GM12878 (cell line): ENCODE data around the gene DNMT1. TPM values are rescaled to one million over a fixed set of nuclear protein-coding genes. Genes with fewer than 3 reads are reported as not detected.

Experiments
- BHLHE40 ChIP-seq, 2 experiments: fragments of 450-650 bp in 1 of 2; IDR thresholded peaks; 2 replicates each; pipeline ENCODE4 v1.6.1; 2011 to 2017; ENCODE audit warnings: low read depth in 2 of 2, borderline replicate concordance in 1 of 2, improper control_type of control experiment in 1 of 2, low read length in 1 of 2, mild to moderate bottlenecking in 1 of 2
- CHD1 ChIP-seq: IDR thresholded peaks from 2 replicates; pipeline ENCODE4 v1.6.1; 2012; ENCODE audit warnings: low read depth, low read length, improper control_type of control experiment
- CHD2 ChIP-seq: IDR thresholded peaks from 2 replicates; pipeline ENCODE4 v1.6.1; 2011; ENCODE audit warnings: low read depth, low read length, improper control_type of control experiment, borderline replicate concordance
- EGR1 ChIP-seq, 2 experiments: IDR thresholded peaks; 1 replicate in 1 of 2; 2 replicates in 1 of 2; pipeline ENCODE4 v1.6.1; 2011 to 2012; ENCODE audit warnings: low read depth in 2 of 2, low read length in 2 of 2, borderline replicate concordance in 1 of 2, mild to moderate bottlenecking in 1 of 2, moderate library complexity in 1 of 2
- HDGF ChIP-seq: fragments of 450-650 bp; IDR thresholded peaks from 2 replicates; pipeline ENCODE4 v1.6.1; 2016; ENCODE audit warnings: antibody characterized with exemption
- IKZF1 ChIP-seq: fragments of 450-650 bp; conservative IDR thresholded peaks from 2 replicates; pipeline ENCODE4 v1.6.1; 2017; ENCODE audit warnings: antibody characterized with exemption, mild to moderate bottlenecking
- KDM1A ChIP-seq: fragments of 200-600 bp; sonication (generic); IDR thresholded peaks from 2 replicates; pipeline ENCODE4 v1.6.1; 2016; ENCODE audit warnings: borderline replicate concordance
- LARP7 ChIP-seq: fragments of 450-650 bp; IDR thresholded peaks from 2 replicates; pipeline ENCODE4 v1.6.1; 2017; ENCODE audit warnings: mild to moderate bottlenecking
- MEF2A ChIP-seq: IDR thresholded peaks from 2 replicates; pipeline ENCODE4 v1.6.1; 2011; ENCODE audit warnings: low read depth, mild to moderate bottlenecking, low read length, moderate library complexity; ENCODE audit not compliant: insufficient read depth
- PAX5 ChIP-seq: IDR thresholded peaks from 2 replicates; pipeline ENCODE4 v1.6.1; 2011; ENCODE audit warnings: low read depth, low read length, borderline replicate concordance
- RBBP5 ChIP-seq: fragments of 200-600 bp; sonication (generic); conservative IDR thresholded peaks from 2 replicates; pipeline ENCODE4 v1.6.1; 2016
- RCOR1 ChIP-seq: conservative IDR thresholded peaks from 2 replicates; pipeline ENCODE4 v1.6.1; 2012; ENCODE audit warnings: low read depth, low read length, improper control_type of control experiment
- SMC3 ChIP-seq: IDR thresholded peaks from 2 replicates; pipeline ENCODE4 v1.6.1; 2011; ENCODE audit warnings: low read length, improper control_type of control experiment, borderline replicate concordance
- TBL1XR1 ChIP-seq: IDR thresholded peaks from 2 replicates; pipeline ENCODE4 v1.6.1; 2012; ENCODE audit warnings: low read depth, low read length, improper control_type of control experiment
- ZNF24 ChIP-seq: fragments of 450-650 bp; IDR thresholded peaks from 2 replicates; pipeline ENCODE4 v1.6.1; 2017; ENCODE audit warnings: antibody characterized with exemption, mild to moderate bottlenecking
- polyA plus RNA-seq, 11 experiments: library from polyadenylated mRNA; depleted of rRNA in 4 of 11; unstranded in 6 of 11; stranded (reverse) in 5 of 11; fragments of >200 nt; fragmentation: Nextera tagmentation in 4 of 11; fragmentation: Illumina TruSeq in 1 of 11; extraction: Ambion mirVana in 4 of 11; extraction: Trizol in 1 of 11; gene quantifications; 1 replicate in 1 of 11; 2 replicates in 10 of 11; pipeline versions ENCODE4 v1.2.1 to v1.2.3, GENCODE V29; 2011 to 2016; ENCODE audit warnings: inconsistent platforms in 2 of 11, missing spikeins in 2 of 11, low read depth in 1 of 11
- total RNA-seq, 4 experiments: library from RNA; depleted of rRNA in 3 of 4; stranded (reverse); fragments of >200 nt in 3 of 4; fragmentation: Illumina TruSeq in 1 of 4; extraction: Trizol in 1 of 4; gene quantifications; 2 replicates each; pipeline versions ENCODE4 v1.2.1 to v1.2.3, GENCODE V29; 2013 to 2021
- TF ChIP-seq, protein P1 (sequence below): fragments of 450-650 bp; IDR thresholded peaks from 2 replicates; pipeline ENCODE4 v1.6.1; 2017; ENCODE audit warnings: low read depth, mild to moderate bottlenecking, moderate library complexity
- TF ChIP-seq, protein P2 (sequence below): IDR thresholded peaks from 2 replicates; pipeline ENCODE4 v1.6.1; 2012; ENCODE audit warnings: low read length, inconsistent platforms
- TF ChIP-seq, protein P3 (sequence below): fragments of 450-650 bp; IDR thresholded peaks from 2 replicates; pipeline ENCODE4 v1.6.1; 2017; ENCODE audit warnings: mild to moderate bottlenecking, moderate library complexity

Gene DNMT1
- total and polyA plus RNA-seq, 10 of the 15 experiments (the other 5 are each of a cell fraction or from before 2014, with no cell fraction given) = 70.0 to 290 (median 133) TPM

DNA sequence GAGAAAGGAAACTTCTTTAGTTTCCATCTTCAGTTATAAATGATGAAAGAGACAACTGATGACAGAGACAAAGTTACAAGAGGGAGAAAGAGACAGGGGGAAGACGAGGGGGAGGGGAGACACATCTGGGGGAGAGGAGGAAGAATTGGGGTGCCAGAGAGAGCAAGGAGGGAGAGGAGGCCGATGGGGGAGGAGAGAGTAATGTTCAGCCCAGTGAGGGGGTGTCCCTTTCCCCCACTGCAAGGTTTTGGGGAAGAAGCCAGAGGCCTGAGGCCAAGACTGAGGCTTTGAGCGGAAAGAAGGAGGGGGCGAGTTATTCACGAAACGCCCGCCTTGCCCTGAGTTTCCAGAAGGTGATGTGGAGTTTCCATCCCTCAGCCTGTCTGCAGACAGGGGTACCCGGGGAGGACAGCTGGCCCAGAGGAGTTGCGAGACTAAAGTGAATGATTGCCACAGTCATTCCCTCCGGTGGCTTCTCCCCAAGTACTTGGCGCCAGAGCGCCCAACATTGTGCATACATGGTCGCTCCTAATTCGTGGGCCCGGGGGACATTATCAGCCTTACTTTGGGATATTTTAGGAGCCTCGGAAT lies 89.1 kb downstream of the DNMT1 start (continued):
- TF ChIP-seq EGR1 (IDR thresholded peaks at IDR 0.05; ENCODE audit: borderline replicate concordance in 1 of 2, low read depth in 2 of 2, low read length in 2 of 2) (peak in 1 of 2 experiments; percentile 71; a peak in 2 of 3 replicates), IKZF1 (peak; percentile 95), MEF2A (peak; percentile 41; the same call in 1 of the 2 replicates), RCOR1 (peak; percentile 55; the same call in 1 of the 2 replicates), PAX5 (peak; percentile 67; the same call in 1 of the 2 replicates), KDM1A (no peak), TBL1XR1 (no peak), LARP7 (peak; percentile 61), BHLHE40 (IDR thresholded peaks at IDR 0.05; ENCODE audit: borderline replicate concordance in 1 of 2, low read depth in 2 of 2, low read length in 1 of 2) (peak in 1 of 2 experiments; percentile 9; a peak in 1 of 4 replicates), SMC3 (peak; percentile 14; the same call in 1 of the 2 replicates), CHD2 (peak; percentile 74; the same call in 1 of the 2 replicates), ZNF24 (peak; percentile 80), RBBP5 (no peak), CHD1 (peak; percentile 60; the same call in 1 of the 2 replicates), HDGF (0 out of 2 replicates have a peak, but pooled peaks have one; percentile 77)
- TF ChIP-seq, protein P1, sequence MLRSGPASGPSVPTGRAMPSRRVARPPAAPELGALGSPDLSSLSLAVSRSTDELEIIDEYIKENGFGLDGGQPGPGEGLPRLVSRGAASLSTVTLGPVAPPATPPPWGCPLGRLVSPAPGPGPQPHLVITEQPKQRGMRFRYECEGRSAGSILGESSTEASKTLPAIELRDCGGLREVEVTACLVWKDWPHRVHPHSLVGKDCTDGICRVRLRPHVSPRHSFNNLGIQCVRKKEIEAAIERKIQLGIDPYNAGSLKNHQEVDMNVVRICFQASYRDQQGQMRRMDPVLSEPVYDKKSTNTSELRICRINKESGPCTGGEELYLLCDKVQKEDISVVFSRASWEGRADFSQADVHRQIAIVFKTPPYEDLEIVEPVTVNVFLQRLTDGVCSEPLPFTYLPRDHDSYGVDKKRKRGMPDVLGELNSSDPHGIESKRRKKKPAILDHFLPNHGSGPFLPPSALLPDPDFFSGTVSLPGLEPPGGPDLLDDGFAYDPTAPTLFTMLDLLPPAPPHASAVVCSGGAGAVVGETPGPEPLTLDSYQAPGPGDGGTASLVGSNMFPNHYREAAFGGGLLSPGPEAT = peak; percentile 86
- TF ChIP-seq, protein P2, sequence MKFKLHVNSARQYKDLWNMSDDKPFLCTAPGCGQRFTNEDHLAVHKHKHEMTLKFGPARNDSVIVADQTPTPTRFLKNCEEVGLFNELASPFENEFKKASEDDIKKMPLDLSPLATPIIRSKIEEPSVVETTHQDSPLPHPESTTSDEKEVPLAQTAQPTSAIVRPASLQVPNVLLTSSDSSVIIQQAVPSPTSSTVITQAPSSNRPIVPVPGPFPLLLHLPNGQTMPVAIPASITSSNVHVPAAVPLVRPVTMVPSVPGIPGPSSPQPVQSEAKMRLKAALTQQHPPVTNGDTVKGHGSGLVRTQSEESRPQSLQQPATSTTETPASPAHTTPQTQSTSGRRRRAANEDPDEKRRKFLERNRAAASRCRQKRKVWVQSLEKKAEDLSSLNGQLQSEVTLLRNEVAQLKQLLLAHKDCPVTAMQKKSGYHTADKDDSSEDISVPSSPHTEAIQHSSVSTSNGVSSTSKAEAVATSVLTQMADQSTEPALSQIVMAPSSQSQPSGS = peak; percentile 45; the same call in 1 of the 2 replicates
- TF ChIP-seq, protein P3, sequence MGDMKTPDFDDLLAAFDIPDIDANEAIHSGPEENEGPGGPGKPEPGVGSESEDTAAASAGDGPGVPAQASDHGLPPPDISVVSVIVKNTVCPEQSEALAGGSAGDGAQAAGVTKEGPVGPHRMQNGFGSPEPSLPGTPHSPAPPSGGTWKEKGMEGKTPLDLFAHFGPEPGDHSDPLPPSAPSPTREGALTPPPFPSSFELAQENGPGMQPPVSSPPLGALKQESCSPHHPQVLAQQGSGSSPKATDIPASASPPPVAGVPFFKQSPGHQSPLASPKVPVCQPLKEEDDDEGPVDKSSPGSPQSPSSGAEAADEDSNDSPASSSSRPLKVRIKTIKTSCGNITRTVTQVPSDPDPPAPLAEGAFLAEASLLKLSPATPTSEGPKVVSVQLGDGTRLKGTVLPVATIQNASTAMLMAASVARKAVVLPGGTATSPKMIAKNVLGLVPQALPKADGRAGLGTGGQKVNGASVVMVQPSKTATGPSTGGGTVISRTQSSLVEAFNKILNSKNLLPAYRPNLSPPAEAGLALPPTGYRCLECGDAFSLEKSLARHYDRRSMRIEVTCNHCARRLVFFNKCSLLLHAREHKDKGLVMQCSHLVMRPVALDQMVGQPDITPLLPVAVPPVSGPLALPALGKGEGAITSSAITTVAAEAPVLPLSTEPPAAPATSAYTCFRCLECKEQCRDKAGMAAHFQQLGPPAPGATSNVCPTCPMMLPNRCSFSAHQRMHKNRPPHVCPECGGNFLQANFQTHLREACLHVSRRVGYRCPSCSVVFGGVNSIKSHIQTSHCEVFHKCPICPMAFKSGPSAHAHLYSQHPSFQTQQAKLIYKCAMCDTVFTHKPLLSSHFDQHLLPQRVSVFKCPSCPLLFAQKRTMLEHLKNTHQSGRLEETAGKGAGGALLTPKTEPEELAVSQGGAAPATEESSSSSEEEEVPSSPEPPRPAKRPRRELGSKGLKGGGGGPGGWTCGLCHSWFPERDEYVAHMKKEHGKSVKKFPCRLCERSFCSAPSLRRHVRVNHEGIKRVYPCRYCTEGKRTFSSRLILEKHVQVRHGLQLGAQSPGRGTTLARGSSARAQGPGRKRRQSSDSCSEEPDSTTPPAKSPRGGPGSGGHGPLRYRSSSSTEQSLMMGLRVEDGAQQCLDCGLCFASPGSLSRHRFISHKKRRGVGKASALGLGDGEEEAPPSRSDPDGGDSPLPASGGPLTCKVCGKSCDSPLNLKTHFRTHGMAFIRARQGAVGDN = no peak; the same call in 1 of the 2 replicates
